ENCODE data around the gene ETFA.
A peak's percentile ranks its signal among the peaks of the same experiment; 100 is the strongest.
"Not testable (repeated sequence)": the region's sequence is repeated elsewhere in the genome, so short reads cannot be mapped to it uniquely, and the experiment has no call there.

The ETFA gene

DNA sequence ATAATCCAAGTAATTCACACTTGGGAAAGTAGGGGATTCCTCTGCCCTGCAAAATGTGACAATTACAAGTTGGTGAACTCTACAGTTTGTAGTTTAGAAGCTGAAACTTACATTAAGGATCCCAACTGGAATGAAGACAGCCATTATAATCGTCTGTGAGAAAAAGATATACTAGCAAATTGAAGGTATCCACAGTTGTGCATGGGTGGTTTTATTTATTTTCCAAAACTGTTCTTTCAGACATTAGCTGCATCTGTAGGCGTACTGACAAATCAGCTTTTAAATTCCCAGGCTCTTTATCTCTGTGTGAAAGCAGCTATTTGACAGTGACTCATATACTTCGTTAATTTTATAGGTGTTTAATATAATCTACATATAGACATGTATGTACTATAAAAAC, 12.8 kb upstream of the ETFA start:
- no peak for DNase-seq (ENCODE audit: low read depth)

DNA sequence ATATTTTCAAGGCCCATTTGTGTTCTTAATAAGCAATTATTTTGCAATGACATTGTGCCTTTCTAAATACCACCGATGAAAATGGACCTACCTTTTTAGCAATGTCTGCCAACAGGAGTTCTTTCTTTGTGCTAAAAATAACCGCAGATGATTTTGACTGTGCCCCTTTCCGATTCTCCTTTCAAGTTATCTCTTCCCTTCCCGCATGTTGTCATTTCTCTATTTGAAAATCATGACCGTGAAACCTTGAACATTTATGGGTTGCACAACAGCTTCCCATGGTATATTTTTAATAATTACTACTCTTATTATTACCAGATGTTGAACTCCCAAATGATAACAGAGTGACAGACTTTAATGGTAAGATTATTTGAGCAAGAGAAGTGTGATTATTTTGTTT, 10.3 kb upstream of the ETFA start:
- no peak for DNase-seq (ENCODE audit: low read depth)

DNA sequence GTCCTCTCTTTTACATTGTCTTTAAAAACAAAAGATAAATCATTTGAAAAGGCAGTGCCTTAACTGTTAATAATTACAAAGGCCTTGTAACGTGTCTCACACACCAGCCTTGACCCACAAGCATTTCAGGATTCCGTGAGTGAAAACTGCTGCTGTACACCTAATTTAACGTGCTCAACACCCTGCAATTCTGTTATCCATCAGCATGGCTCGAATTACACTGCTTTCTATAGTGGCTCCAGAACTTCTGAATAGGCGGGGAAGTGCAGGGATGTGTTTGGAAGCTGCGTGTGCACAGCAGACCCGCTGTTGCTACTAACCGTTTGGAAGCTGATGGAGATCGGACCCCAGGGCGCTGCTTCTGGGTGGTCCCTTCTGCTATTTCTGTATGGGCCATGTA, 9.9 kb upstream of the ETFA start:
- no peak for DNase-seq (ENCODE audit: low read depth)

DNA sequence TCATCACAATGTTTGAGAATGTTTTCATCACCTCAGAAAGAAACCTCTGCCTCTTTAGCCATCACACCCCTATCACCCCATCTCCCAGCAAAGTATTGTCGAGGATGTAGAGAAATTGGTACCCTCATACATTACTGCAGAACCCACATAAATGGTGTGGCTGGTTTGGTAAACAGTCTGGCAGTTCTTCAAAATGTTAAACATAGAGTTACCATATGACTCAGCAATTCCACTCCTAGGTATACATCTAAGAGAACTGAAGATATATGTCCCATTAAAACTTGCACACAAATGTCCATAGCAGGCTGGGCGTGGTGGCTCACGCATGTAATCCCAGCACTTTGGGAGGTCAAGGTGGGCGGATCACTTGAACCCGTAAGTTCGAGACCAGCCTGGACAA, 8.7 kb upstream of the ETFA start:
- DNase-seq (ENCODE audit: low read depth) = no peak

DNA sequence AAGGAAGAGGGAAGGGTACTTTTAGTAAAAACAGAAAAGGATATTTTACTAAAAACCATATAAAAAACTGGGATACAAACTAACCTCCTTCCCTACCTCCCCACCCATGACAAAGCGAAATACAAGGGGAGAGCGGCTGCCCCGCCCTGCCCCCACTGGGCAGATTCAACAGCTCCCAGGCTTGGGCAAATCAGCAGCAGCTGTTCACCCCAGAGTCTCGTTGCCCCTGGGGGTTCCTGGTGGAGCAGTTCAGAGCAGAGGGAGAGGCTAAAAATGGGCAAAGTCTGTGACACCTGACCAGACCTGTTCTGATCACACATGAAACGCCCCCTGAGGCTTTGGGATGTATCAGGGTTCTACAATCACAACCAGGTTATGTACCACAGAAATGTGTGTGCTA, 2.5 kb upstream of the ETFA start:
- DNase-seq (ENCODE audit: low read depth) = no peak

DNA sequence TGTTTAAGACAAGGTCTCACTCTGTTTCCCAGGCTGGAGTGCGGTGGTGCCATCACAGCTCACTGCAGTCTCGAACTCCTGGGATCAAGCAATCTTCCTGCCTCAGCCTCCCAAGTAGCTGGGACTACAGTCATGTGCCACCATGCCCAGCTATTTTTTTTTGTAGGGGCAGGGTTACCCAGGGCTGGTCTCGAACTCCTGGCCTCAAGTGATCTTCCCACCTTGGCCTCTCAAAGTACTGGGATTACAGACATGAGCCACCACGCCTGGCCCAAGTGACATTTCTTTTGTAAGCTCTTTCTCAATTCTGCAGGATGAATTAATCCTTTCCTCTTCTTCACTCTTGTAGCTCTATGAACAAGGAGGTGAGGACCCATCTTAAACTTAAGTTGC, 1.9 kb upstream of the ETFA start:
- not testable (repeated sequence) for DNase-seq (ENCODE audit: low read depth)

DNA sequence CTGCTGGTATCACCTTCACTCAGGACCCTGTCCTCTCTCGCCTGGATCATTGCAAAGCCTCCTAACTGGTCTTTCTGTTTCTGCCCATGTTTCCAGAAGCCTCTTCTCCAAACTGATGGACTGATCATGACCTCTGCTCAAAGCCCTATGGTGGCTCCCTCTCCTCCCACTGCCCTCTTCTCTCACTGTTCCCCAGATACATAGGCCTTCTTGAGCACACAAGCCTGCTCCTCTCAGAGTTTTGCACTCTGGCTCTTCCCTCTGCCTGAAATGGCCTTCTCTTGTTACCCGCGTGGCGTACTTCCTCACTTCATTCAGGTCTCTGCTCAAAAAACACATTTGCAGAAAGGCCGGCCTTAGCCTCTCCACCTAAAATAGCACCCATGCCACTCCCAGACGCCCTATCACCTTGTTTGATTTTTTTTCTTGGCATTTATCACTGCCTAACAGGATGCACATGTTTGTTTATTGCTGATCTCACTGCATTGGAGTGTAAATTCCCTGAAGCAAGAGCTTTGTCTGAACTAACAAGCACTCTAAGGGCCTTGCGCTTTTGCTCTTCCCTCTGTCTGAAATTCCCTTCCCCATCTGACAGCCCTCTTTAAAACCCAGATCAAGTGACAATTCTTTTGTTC, 1.4 kb upstream of the ETFA start:
- DNase-seq (ENCODE audit: low read depth) = no peak

DNA sequence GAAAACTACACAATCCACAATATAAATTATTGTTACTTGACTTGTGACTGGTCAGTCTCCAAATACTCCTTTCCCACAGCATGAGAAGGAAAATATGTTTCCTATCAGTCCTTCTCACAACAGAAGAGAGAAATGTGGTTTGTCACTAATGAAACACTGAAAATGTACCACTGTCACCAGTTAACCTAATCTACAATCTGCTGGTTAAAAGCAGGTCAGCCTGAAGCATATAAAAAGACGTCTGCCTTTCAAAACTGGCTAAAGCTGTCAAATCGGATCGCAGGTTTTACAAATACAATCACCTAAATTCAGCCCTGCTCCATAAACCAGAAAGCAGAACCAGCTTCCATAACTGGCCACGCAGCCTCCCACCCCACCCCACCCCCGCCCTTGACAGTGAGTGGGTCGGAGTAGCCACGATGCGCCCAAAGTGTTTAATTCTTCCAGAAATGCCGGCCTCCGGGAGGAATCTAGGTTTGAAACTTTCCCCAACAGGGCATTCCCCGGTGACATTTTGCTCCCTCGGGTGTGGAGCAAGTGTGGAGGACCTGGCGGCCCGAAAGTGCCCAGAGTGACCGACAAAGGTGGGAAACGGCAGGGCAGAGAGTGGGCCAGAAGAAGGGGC, 682 bp downstream of the ETFA start:
- DNase-seq (ENCODE audit: low read depth) = peak; percentile 11

DNA sequence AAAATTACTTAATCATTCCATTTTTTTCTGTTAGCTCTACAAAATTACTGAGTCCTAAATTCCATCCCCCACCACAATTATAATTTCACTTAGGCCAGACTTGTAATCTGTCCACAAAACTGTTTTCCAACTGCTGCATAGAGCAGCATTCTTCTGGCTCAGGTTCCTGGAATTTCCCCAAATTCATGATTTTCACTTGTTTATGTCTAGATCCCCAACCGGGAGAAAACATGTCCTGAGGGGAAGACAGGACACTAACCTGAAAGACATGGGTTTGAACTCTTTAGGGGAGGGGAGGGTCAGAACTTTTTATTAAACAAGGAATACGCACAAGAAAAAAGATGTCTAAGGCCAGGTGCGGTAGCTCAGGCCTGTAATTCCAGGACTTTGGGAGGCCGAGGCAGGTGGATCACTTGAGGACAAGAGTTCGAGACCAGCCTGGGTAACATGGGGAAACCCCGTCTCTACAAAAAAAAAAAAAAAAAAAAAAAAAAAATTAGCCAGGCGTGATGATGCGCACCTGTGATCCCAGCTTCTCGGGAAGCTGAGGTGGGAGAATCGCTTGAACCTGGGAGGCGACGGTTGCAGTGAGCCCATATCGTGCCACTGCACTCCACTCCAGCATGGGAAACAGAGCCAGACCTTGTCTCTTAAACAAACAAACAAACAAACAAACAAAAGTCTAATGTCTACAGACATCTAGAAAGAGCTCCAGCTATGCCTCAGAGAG, 1.5 kb downstream of the ETFA start:
- DNase-seq (ENCODE audit: low read depth) = no peak

DNA sequence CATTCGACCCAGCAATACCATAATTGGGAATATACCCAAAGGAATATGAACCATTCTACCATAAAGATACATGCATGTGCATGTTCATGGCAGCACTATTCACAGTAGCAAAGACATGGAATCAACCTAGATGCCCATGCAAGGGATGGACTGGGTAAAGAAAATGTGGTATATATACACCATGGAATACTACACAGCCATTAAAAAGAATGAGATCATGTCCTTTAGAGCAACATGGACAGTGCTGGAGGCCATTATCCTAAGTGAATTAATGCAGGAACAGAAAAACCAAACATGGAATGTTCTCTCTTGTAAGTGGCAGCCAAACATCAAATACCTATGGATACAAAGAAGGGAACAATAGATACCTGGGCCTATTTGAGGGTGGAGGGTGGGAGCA, 7.4 kb downstream of the ETFA start:
- no peak for DNase-seq (ENCODE audit: low read depth)

DNA sequence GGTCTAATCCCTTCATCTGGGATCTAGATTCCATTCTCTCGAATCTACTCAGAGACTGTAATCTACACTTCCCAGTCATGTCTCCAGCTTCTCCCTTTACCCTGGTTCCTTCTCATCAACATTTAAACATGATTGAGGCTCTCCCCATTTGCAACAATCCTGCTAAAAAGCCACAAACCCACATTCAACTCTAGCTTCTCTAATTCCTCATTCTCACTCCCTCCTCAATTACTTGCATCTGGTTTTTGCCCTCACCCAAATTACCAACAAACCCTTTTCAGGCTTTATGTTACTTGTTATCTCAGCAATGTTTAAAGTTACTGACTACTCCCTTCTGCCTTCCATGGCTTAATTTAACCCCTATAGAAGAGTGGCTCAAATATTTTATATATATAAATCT, 11.5 kb downstream of the ETFA start:
- DNase-seq (ENCODE audit: low read depth) = no peak

DNA sequence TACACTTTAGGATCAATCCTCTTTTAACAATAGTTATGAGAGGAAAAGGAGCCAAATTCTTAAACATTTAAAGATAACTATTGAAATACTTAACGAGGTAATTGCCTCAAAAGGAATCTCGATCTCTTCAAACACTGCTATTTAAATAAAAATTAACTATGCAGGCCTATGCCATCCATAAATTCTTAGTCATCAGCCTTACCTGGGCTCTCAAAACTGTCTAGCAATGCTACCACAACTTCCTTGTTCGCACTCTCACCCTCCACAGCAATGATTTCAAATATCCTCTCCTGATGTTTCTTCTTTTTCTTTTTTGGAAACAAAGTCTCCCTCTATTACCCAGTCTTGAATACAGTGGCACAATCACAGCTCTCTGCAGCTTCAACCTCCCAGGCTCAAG, 12.3 kb downstream of the ETFA start:
- DNase-seq (ENCODE audit: low read depth) = no peak

DNA sequence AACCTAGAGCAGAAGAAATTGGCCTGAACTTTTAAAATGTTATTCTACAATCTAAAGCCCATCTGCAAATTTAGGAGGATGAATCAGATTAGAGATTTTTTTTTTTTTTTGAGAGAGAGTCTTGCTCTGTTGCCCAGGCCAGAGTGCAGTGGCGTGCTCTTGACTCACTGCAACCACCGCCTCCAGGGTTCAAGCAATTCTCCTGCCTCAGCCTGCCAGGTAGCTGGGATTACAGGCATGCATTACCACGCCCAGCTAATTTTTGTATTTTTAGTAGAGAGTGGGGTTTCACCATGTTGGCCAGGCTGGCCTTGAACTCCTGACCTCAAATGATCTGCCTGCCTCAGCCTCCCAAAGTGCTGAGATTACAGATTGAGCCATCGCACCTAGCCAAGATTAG, 13.3 kb downstream of the ETFA start:
- DNase-seq (ENCODE audit: low read depth) = not testable (repeated sequence)

DNA sequence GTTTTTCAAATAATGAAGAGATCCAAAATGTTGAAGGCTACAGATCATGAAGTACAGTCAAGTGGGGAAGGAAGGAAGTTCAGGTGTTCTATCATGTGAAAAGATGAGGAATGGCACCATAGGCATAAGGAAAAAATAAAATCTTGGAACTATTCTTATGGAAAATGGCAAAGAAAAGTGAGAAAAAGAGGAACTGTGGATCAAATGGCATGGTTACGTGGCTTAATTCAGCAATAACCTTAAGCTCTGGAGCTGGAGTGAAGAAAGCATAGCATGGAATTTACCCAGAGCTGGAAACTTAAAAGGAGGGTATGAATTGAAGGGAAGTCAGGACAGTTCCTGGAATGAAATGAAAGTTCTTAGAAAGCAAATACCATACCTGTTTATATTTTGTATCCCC, 14.4 kb downstream of the ETFA start:
- DNase-seq (ENCODE audit: low read depth) = no peak

DNA sequence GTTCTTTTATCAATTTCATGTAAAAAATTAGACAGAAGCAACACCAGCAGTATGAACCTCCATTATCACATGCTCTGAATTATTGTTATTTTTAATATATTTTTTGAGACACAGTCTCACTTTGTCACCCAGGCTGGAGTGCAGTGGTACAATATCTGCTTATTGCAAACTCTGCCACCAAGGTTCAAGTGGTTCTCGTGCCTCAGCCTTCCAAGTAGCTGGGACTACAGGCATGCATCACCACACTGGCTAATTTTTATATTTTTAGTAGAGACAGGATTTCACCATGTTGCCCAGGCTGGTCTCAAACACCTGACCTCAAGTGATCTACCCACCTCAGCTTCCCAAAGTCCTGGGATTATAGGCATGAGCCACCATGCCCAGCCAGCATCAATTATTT, 16.8 kb downstream of the ETFA start:
- DNase-seq (ENCODE audit: low read depth) = not testable (repeated sequence)

DNA sequence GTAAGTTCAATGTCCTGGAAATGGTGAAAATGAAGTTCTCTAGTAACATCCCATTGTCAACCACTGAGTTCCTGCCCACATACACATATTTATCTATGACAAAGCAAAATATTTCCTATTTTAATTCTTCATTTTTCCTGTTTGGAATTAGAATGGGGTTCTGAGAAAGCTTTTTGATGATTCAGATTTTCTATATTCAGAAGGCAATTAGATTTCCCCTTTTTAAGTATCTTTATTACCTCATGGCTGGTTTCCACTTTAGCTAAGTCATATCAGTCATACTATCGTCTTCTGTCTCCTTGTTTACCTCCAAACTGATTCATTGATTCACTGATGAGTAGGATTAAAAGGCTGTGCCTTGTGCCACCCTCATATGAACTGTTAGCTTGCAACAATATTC, 17.9 kb downstream of the ETFA start:
- no peak for DNase-seq (ENCODE audit: low read depth)

DNA sequence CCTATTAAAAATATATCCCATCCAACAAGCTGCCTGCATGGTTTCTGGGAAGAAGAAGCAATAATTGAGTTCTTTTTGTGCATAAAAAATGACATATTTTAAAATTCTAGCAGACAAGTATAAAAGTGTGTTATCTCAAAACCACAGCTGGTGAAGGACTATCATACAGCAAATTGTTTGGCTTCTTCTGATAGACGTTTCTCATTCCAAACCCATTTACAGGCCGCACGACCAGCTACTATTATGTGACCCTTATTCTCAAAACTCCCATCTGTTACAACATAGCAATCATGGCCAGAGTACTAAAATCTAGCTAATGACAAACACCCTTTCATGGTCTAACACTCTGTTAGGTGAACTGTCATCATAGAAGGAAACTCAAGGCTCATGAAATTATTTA, 21.7 kb downstream of the ETFA start:
- DNase-seq (ENCODE audit: low read depth) = no peak

DNA sequence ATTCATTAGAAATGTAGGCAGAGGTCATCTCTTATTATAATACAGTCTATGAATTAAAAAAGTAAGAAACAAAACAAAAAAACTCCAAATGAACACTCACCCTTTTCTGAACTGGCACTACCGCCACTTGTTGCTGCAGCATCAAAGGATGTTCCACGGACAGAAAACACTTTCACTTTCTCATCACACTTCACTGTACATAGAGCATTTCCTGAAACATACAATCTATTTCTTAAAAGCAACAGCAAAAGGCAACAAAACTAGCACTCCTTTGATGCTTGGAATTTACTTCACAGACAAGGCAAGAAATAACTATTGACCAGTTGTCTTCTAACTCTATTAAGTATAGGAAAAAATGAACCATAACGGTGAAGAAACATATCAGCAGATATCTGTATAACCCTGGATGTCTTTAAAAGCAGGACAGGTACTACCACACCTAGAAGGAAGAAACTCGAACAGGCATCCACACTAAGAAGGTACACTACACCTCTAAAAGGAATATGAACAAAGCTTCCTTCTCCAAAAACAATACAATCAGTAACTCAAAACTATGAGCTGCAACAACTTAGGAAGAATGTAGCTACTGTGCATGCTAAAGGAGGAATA, 24.9 kb downstream of the ETFA start:
- peak; percentile 11 for DNase-seq (ENCODE audit: low read depth)

DNA sequence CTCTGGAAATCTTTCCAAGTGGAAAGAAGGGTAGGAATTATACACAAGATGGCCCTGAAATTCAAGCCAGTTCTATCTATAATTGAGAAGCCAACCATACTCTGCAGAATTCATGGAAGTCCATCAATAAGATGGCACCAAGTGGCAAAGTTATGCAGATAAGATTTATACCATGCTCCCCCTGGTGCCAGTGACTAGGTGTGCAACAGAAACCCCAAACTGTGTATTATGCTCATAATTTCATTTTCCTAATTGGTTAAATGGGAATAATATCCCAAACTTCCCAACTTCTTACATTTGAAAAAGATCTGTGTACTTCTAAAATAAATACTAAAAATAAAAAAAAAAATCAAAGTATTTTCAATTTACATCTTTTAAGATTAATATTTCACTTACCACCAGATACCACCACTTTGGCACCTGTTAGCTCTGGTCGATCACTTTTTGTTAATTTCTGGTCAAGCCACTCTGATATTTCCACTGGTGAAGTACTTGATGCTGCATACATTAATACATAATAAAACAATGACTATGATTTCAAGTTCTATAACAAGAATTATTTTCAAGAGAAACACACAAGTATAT, 25.9 kb downstream of the ETFA start:
- no peak for DNase-seq (ENCODE audit: low read depth)

DNA sequence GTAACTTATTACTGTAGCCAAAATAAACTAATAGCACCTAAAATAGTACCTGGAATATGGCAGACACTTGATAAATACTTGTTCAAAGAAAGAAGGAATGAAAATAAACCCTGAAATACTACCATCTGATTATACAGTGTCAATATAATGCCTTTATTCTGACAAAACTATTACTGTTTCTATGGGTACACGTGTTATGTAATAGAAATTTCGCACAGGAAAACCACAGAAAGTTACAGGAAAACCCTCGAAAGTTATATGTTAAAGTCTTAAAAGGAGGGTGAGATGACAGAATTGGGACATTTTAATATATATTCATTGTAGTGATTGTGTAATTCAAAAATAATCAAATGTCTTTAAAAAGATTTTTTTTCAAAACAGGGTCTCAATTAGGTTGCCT, 28.8 kb downstream of the ETFA start:
- DNase-seq (ENCODE audit: low read depth) = no peak

DNA sequence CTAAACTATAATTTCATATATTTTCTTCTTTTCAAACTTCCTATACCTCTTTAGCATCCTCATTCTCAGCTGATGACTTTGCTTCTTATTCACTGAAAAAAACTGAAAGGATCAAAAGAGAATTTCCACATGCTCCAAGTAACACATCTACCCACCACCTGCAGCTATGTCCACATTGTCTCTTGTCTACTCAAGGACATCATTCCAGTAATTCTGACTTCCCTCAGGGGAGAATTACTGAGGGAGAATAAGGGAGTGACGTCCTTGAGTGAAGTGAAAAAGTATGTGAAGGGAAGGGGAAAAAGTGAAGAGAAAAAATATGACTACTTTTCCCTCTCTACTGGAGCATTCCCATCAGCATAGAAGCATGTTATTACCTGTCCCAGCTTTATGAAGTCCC, 32.6 kb downstream of the ETFA start:
- no peak for DNase-seq (ENCODE audit: low read depth)

DNA sequence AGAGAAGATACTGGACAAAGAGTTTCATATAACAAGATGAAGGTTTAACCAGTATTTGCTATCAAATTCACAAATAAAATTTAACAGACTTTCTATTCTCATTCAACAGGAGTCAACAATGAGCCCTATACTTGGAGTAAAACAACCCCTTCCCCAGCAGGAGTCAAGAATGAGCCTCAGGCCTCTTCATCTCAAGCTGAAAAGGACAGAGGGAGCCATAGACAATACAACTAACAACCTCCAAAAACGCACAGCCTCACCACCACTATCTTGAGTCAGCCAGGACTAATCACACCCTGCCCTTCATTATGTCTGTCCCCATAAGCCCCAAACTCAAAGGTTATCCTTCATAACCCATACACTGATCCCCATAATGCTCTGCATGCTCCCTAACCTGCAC, 36.4 kb downstream of the ETFA start:
- DNase-seq (ENCODE audit: low read depth) = no peak

DNA sequence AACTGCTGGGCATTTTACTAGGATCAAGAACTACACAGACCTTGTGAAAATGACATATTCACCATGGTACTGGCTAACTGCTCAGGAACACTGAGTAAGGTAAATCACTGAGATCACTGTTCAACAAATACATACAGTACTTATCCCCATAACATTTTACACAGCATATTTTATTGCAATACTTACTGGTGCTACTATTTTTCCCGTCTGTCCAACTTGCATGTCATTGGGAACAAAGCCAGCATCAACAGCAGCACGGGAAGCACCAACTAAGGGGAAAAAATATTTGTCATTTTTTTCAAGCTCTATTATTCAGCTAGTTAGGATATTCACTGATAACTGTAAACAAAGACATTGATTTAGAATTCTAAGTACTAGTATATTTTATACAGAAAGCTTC, 37.0 kb downstream of the ETFA start:
- DNase-seq (ENCODE audit: low read depth) = no peak

All from activated T-cell treated with anti-CD3 and anti-CD28 coated beads for 24 hours (primary cell).